HG03432 (cell line): Measurements from ENCODE around the gene DCST2.
"Not testable (repeated sequence)": the region's sequence is repeated elsewhere in the genome, so short reads cannot be mapped to it uniquely, and the experiment has no call there.

Source experiments
- ATAC-seq: cut with Tn5 transposase; IDR thresholded peaks from one replicate; pipeline ENCODE4 v1.9.1; 2021; ENCODE audit warnings: mild to moderate bottlenecking, moderate library complexity; ENCODE audit not compliant: unreplicated experiment

Gene DCST2

DNA sequence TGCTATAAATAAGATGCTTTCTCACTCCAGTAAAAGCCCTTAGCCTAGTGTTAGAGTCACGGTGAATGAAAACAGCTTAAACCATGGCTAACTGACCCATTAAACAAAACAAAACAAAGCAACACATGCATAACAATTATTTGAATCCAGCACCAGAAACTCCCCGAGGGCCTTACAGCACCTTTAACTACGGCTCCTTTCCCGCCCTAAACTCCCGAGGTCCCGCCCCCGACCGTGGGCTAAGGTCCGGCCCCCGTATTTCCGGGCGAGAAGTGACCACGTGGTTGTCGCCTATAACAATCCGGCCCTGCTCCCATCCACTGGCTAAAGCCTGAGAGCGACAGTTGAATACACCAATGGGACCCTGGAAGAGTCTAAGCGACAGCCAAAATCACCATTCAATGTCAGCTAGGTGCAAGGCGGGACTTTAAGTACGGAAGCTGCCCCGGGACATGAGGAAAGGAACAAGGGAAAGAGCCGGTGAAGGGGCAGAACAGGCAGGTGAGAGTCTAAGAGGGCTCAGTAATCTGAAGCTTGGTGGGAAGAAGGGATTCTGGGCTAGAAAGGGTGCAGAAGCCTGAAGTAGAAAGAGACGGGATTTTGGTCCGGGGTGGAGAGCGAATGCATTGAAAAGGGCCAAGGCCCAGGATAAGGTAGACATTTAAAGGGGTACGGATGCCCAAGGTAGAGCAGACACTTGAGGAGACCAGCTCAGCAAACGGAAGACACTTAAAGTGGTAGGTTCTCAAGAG is 50.5 kb downstream of the DCST2 start, which contains the start of gene FLAD1:
FLAD1 (plus strand) TSS at position 448 of the 752 bp plus-strand sequence. CDS start 351 bp downstream, outside the sequence.
- peak; percentile 96 for ATAC-seq

DNA sequence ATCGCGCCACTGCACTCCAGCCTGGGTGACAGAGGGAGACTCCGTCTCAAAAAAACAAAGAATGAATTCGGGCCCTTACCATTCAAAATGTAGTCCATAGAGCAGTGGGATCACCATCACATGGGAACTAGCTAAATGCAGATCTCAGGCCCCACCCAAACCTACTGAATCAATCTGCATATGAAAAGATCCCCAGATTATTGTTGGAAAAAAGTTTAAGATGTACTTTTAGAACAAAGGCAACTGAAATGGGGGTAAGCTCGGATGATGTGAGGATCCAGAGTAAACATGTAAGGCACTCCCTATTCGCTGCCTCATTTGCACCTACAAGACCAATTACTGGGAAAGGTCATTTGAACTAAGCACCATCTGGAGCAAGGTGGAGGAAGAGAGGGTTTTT is 51.2 kb downstream of the DCST2 start:
- no peak for ATAC-seq

DNA sequence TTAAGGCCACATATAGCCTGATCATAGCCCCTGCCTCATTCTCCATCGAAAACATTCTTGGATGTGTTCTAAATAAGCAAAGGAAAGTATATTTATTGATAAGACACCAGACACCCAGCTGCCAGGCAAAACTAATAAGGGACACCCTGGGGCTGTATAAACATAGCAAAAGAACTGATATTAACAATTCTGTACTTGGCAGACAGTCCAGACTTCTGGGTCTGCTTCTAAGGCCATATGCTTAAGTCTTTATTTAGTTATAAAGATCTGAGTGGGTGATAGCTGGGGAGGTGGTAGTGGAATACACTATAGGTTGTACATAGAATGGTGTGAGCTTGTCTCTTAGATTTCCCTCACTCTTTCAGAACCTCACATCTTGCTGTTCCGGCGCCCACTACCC is 55.2 kb downstream of the DCST2 start:
- ATAC-seq, result no peak

DNA sequence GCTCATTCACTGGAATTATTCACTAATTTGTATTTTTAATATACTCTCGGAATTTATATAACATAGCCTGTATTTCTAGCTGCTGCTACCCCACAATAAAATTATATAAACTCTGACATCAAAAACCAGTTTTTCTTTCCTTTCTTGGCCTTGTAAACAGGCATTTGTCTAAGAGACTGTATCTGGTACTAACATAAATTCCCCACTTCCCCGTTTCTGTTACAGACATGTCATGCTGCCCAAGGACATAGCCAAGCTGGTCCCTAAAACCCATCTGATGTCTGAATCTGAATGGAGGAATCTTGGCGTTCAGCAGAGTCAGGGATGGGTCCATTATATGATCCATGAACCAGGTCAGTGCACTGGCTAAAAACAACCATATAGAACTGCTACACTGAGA is 55.8 kb downstream of the DCST2 start:
- ATAC-seq, result not testable (repeated sequence)

DNA sequence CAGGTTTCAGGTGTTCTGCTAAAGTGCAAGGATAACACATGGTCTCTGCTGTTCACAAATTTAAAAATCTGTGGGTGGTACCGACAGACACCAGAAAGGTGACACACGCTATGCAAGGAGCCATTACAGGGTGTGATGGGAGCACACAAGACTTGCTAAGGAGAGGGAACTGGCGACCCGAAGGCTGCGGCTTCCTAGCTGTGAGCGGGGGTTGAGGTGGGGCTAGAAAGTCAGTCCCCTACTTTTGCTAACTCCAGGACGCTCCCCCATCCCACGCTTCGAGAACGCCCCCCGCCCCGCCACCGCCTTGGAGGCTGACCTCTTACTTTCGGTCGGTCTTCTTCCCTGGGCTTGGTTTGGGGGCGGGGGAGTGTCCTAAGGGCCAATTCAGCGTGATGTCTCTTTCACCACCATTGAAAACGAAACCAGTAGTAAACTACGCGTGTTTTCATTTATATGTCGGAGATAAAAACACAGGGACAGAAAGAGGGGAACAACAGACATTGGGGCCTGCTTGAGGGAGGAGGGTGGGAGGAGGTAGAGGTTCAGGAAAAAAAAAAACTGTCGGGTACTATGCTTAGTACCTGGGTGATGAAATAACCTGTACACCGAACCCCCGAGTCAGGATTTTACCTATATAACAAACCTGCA is 58.0 kb downstream of the DCST2 start:
- no peak for ATAC-seq

DNA sequence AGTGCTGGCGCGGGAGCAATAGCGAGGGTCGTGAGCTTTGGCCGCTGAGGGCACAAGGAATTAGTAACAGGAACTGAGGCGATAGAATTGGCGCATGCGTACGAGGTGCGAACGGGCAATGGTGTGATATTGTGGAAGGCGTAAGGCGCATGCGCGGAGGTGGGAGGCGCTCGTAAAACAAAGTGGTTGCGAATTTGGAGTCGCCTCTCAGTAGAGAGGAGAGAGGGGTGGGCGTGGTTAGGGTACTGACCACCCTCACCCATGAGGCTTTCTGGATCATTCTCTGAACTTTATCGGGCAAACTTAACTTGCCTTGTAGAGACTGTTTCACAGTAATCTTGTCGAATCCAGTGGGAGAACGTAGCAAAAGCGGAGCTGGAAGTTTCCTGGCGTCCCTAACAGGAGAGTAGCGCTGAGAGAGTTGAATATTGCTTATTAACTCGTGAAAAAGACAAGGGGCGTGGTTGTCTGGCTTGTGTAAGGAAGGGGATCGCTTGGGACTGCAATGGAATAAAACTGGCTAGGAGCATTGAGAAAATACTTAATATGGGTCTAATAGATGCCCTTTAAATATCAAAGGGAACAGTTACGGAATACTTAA is 58.7 kb downstream of the DCST2 start:
- ATAC-seq, result peak; percentile 47

DNA sequence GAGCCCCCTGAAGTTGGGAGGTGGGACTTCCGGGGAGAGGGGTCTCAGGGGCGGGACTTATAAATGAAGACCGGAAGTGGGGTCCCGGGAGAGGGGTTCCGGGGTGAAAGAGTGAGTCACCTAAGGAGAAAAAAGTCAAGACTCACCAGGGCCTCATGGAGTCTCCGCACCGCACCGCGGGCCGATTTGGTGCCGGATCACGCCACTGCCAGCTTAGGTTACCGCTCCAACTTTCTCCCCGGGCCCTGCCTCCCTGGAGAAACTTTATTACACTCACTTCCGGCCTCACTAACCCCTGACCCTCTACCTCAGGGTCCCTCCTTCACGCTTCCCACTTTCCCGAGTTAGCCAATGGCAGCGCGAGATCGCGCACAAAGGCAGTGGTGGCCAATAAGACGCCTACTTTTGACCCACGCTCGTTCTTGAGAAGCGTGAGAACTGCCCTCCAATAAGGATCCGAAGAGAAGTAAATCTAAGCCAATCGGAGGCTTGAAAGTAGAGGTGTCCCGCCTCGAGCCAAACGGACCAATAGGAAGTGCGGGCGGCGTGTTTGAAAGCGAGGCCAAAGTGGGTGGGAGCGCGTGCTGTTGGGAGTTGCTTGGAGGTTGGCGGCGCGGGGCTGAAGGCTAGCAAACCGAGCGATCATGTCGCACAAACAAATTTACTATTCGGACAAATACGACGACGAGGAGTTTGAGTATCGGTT is 59.3 kb downstream of the DCST2 start, which contains the start of gene CKS1B:
CKS1B (plus strand) TSS at position 580 of the 706 bp plus-strand sequence; CDS start at position 645, 65 bp downstream.
- ATAC-seq, result peak; percentile 73

DNA sequence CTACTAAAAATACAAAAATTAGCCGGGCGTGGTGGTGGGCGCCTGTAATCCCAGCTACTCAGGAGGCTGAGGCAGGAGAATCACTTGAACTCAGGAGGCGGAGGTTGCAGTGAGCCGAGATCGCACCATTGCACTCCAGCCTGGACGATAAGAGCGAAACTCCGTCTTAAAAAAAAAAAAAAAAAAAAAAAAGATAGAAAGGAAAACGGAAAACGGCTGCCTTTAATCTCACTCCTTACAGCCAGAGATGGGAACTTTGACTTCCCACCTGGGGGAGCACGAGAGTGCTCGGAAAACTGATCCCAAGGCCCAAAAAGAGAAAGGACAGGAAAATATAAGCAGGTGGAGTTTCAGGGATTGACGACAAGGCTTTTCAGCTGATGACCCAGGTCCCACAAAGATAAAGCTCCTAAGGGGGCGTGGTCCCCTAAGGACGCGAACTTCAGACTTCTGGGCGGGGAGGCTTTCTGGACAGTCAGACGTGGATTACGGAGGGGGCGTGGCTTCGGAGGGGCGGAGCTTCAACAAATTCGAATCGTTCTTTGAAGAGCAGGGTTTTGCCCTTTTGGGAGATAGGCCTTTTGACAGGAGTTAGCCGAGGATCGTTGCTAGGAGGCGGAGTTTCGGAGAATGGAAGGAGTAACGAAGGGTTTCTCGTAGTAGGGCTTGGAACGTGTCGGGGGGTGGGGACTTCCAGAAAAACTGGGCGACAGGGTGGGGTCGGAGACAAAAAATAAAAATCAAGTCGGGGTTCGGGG is 60.1 kb downstream of the DCST2 start:
- peak; percentile 24 for ATAC-seq

DNA sequence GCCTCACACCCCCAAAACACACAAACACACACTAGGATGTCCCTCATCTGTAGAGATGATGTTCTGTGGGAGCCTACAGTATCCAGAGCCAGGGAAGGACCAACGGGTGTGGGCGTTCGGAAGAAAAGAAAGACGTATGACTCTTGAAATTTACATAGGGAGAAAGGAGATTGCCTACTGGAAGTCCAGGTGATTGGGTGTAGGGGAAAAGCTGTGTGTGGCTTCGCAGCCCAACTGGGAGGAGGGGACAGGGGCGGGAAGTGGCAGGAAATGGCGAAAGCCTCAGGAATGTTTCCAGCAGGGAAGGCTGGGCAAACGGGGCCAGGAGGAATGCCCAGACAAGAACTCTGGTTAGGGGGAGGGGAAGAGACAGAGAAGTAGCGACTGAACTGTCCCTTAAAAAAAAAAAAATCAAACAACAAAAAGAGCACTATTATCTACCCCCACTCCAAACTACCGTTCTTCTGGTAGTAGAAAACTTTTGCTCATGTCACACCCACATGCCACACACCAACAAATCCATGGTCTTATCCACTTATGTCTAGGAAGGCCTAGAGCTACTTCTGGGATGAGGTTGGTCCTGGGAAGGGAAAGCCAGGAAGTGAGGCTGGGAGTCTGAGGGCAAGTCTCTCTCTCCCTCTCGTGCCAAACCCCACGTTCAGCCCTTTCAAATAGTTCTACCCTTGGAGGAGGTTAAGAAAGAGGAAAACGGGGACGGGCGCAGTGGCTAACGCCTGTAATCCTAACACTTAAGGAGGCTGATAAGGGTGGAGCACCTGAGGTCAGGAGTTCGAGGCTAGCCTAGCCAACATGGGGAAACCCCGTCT is 60.9 kb downstream of the DCST2 start:
- no peak for ATAC-seq

DNA sequence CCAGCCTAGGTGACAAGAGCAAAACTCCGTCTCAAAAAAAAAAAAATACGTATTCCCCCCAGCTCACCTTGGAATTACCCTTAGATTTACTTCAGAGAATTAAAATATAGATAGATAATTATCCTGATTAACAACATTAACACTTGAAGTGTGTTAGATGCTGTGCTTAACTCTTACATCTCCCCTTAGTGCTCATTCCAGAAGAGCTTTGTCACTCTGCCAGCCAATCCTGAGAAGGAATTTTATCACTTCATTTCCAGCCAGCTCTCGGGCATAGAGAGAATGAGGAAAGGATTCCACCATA is 61.4 kb downstream of the DCST2 start:
- no peak for ATAC-seq

DNA sequence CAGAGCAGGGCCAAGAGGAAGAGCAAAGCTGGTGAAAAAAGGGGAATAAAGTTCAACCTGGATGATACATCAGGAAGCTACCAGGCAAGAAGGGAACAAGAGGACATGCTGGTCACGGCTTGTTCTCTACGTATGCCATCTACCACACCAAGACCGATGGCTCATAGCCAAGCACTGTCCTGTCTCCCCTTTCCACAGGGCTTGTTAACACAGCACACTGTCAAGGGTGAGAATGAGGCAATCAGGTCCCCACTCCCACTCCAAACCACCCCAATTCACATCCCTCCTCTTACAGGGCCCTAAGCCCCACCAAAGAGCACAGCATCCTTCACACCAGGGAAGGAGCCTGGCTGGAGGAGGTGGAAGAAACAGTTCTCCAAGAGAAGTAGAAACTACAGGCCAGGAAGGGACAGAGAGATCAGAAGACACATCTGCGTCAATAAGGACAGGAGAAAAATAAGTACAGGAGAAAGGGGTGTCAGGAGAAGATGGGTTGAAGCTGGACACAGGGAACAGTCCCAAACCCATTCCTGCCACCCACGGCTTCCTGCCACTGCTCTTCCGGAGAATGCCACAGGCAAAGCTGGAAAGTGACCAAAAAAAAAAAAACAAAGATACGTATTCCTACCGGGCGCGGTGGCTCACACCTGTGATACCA is 62.1 kb downstream of the DCST2 start:
- ATAC-seq, result no peak

DNA sequence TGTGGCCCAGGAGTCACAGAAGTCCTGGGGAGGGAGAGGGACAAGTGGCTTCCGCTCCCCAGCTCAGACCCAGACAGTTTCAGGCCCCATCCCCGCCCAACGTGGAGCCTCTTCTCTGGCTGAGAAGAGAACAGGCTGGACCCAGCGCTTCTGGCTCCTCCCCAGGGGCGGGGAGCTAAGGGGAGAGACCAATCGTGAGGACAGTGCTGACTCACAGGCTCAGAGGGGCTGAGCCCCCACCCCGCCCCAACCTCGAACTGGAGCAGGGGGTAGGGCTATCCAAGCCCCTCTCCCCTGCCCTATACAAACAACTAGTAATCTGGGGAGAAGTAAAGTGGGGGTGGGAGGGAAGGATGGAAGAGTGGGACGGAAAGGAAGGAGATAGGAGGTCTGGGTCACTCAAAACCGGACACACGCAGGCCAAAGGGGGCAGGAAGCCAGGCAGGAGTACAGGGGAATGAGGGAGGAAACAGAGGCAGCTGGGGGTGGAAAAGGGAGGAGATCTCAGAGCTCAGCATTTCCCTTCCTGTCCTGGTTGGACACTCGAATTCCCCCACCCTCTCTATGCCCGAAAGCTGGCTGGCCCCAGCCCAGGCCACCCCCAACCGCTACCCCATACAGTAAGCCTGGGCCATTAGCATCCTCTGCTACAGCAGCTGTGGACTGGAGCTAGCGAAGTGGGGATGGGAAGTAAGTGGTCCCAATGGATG is 62.8 kb downstream of the DCST2 start, which contains the start of gene SHC1:
SHC1 (minus strand) TSS at position 117 of the 710 bp plus-strand sequence. CDS start 221 bp downstream, outside the sequence.
- ATAC-seq, result no peak

DNA sequence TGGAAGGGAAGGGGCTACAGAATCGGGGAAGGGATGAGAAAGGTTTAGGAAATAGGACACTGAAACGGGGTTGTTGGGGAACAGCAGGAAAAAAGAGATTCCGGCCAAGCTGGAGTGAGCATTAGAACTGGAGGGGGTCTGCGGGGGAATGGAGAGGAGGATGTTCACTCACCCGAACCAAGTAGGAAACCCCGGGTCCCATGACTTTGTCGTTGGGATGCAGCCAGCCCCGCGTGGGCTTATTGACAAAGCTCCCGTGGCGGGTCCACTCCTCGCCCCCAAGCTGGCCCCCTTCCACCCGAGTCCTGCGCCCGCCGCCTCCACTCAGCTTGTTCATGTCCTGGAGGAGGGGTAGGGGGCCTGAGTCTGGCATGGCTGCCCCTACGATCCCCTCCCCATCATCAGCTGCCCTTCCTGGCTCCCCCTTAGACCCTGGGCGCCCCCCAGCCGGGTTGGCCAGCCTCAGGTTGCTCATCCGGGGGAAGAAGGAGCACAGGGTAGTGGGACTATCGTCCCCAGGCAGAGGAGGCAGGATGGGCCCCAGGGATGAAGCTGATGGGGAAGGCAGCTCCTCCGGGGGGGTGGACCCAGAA is 63.6 kb downstream of the DCST2 start:
- no peak for ATAC-seq

DNA sequence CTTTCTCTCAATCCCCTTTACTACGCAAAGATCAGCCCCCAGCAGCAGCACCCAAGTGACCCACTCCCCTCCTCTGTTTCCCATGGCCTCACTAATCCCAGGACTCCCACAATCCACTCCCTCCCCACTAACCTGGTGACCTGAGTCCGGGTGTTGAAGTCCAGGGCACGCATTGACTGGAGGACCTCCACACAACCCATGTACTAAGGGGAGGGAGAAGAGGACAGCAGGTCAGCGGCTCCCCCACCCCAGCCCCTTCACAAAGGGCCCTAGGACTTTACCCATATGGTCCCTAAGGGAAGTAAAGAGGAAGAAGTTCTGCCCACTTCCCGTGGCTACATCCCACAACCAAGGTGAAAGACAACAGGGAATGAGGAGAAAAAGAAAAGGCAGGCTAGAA is 64.3 kb downstream of the DCST2 start:
- ATAC-seq, result no peak

DNA sequence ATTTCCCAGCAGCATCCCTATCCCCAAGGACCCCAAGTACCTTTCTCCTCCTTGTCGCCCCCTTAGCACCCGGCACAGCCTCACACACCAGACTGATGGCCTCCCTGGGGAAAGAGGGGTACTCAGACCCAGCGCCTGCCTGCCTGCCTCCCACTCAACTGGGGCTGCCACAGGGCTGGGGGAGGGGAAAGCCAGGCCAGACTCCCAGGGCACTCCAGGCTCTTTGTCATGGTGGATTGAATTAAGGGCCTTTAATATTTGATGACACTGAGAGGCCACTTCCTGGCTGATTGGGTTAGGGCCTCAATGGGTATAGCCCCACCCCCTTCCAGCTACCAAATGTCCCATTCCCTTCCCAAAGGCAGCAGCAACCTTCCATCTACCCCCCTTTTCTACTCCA is 64.8 kb downstream of the DCST2 start:
- ATAC-seq, result no peak
